Body of pancreas (tissue), 4 donors: Measurements from ENCODE around the gene SYMPK.
"Not testable (repeated sequence)": the region's sequence is repeated elsewhere in the genome, so short reads cannot be mapped to it uniquely, and the experiment has no call there.

Source experiments
- CTCF ChIP-seq, 7 experiments: fragments of 450-650 bp in 4 of 7; fragments of 200-600 bp in 3 of 7; sonication (generic) in 3 of 7; IDR thresholded peaks; one replicate each; pipeline ENCODE4 v1.5.1; 2016 to 2019; ENCODE audit warnings: antibody characterized with exemption in 7 of 7
- POLR2A ChIP-seq, 3 donors: fragments of 450-650 bp; IDR thresholded peaks; one replicate each; pipeline ENCODE4 v1.6.1; 2016; ENCODE audit warnings: antibody characterized with exemption in 3 of 3, mild to moderate bottlenecking in 2 of 3

DNA sequence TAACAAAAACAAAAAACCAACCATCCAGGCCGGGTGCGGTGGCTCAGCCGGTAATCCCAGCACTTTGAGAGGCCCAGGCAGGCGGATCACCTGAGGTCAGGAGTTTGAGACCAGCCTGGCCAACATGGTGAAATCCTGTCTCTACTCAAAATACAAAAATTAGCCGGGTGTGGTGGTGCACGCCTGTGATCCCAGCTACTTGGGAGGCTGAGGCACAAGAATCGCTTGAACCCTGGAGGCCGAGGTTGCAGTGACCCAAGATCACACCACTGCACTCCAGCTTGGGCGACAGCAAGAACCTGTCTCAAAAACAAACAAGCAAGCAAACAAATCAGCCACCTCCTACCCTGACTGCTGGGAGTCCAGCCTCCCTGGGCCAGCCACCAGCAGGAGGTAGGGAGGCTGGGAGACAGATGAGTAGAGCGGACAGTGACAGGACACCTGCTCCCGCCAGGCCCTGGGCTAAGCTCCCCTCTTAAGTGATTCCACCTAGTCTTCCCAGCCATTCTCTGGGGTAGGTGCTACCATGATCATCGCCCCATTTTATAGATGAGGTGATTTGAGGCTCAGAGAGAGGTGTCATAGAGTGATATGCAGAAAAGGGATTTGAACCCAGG is 33.1 kb upstream of the SYMPK start:
- not testable (repeated sequence) for TF ChIP-seq CTCF, POLR2A (IDR thresholded peaks at IDR 0.05)
